HG03196 (cell line): ENCODE measurements around the gene P2RY8.
"Not testable (repeated sequence)": the region's sequence is repeated elsewhere in the genome, so short reads cannot be mapped to it uniquely, and the experiment has no call there.

Source experiments
- ATAC-seq: cut with Tn5 transposase; IDR thresholded peaks from one replicate; pipeline ENCODE4 v1.9.1; 2021; ENCODE audit not compliant: unreplicated experiment

The P2RY8 gene

DNA sequence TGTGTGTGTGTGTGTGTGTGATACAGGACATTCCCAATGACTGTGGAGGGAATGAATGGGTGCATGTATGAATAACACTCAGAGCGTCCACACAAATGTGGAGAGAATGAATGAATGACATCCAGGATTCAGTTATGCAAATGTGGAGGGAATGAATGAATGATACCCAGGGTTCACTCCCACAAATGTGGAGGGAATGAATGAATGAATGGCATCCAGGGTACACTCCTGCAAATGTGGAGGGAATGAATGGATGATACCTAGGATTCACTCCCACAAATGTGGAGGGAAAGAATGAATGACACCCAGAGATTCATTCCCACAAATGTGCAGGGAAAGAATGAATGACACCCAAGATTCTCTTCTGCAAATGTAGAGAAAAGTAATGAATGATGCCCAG, 48.2 kb downstream of the P2RY8 start:
- no peak for ATAC-seq

DNA sequence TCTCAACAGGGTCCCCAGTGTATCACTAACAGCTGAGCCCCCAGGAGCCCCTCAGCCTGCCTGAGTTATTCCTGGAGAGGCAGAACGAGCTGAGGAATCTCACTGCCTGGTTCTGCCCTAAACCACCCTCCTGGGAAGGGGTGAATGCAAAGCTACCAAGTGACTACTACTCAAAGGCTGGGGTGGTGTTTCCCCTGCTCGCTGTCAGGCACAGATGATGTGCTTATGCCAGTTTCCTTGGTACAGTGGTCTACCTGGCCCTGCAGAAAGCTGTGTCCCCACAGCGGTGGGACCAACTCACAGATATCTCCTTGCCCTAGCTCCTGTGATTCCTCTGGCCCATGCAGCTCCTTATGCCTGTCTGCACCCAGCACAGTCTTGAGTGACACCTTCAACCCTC, 48.8 kb downstream of the P2RY8 start:
- no peak for ATAC-seq

GRCh38 chrX:1487401-1487800, 49.6 kb downstream of the P2RY8 start:
- ATAC-seq, result no peak

- no peak for ATAC-seq
Observed at GRCh38 chrX:1486749-1487361, 50.1 kb downstream of the P2RY8 start.

DNA sequence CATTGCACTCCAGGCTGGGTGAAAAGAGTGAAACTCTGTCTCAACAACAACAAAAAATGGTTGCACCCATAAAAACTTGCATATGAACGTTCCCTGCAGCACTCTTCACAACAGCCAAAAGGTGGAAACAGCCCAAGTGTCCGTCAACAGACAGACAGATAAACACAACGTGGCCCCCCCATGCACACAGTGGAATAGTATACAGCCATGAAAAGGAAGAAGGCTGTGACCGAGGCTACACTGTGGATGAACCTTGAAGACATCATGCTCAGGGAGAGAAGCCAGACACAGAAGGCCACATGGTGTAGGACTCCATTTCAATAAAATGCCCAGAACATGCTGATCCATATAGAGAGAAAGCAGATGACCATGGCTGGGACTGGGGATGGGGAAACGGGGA, 50.8 kb downstream of the P2RY8 start:
- no peak for ATAC-seq

DNA sequence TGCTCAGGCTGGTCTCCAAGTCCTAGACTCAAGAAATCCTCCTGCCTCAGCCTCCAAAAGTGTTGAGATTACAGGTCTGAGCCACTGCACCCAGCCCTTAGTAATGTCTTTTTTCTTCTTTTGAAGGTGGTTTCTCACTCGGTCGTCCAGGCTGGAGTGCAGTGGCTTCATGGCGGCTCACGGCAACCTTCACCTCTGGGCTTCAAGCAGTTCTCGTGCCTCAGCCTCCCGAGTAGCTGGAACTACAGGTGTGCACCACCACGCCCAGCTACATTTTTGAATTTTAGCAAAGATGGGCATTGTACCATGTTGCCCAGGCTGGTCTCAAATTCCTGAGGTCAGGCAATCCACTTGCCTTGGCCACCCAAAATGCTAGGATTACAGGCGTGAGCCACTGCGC, 52.0 kb downstream of the P2RY8 start:
- ATAC-seq, result no peak

- no peak for ATAC-seq
Observed at GRCh38 chrX:1484638-1485019, 52.4 kb downstream of the P2RY8 start.

DNA sequence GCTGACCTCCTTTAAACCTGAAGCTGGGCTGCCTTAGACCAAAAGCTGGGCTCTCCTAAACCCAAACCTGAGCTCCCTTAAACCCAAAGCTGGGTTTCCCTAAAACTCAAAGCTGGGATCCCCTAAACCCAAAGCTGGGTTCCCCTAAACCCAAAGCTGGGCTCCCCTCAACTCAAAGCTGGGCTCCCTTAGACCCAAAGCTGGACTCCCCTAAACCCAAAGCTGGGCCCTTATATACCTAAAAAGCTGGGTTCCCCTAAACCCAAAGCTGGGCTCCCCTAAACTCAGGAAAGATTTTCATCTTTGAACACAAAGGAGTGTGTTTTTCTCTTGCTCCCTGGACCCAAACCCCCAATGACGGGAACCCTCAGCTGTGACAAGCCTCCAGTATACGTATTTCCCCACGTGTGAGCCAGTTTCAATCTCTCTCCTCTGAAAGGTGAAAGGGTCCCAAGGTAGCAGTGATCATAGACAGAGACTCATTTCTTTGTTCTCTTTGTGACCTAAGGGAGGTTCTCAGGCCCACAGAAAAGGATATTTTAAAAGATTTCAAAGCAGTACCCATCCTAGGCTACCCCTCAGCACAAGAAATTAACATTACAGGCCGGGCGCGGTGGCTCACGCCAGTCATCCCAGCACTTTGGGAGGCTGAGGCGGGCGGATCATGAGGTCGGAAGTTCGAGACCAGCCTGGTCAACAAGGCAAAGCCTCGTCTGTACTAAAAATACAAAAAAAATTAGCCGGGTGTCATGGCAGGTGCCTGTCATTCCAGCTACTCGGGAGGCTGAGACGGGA, 52.9 kb downstream of the P2RY8 start:
- ATAC-seq, result peak; percentile 42

- not testable (repeated sequence) for ATAC-seq
Observed at GRCh38 chrX:1482530-1482928, 54.5 kb downstream of the P2RY8 start.

GRCh38 chrX:1481636-1482529, 55.1 kb downstream of the P2RY8 start:
- ATAC-seq, result peak; percentile 61

GRCh38 chrX:1480082-1480785, 56.8 kb downstream of the P2RY8 start:
- no peak for ATAC-seq

DNA sequence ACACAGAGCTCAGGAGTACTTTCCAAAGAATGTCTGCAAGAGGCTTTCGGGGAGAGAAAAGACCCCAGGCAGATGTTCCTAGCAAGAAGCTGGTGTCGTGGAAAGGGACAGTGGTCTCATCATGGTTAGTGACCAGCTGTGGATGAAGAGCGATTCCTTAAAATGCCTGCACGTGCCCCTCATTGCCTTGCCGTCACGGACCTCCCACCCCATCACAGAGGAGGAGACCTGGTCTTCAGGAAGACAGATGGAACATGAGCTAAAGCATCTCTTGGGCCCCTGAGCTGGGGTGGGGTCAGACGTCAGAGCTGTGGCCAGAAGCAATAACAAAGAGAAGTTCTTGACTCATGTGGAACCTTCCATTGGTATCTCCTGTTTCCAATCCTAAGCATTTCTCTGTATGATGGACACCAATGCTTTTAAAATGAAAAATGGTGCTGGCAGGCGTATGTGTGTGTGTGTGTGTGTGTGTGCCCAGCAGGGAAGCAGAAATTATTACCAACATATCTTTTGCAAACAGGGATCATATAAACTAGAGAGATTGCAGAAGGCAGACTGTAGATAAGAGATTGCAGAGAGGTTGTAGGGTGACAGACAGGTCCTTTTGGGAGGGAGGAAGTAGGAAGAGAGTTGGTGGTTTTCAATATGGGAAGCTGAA, 59.1 kb downstream of the P2RY8 start:
- no peak for ATAC-seq

DNA sequence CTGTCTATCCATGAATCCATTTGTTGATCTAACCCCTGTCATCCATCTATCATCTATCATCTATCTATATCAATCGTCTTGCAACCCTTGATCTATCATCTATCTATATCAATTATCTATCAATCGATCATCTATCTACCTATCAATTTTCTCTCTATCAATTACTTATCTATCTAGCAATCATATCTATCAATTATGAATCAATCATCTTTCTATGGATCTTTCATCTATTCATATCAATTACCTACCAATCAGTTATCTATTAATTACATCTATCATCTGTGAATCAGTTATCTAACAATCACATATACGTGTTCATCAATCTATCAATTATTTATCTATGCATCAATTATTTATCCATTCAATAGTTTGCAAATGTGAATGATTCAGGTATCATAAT, 59.8 kb downstream of the P2RY8 start:
- ATAC-seq, result no peak

- ATAC-seq, result no peak
Observed at GRCh38 chrX:1476682-1477081, 60.3 kb downstream of the P2RY8 start.

DNA sequence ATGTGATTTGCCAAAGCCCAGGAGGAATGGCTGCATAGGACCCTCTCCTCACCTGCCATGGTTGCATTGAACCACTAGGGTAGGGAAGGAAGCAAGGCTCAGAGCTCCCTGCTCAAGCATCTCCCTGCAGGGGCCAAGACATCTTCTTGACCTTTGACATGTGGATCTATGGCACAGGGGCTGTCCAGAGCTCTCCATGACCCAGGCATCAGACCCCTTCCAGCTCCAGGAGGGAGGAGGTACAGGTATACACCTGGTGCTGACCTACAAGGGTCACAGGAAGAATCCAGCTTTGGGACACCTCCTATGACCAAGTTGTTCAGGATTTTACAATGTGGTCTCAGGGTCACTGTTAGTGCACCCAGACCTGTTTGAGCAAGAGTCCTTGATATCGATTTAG, 61.1 kb downstream of the P2RY8 start:
- ATAC-seq, result no peak

DNA sequence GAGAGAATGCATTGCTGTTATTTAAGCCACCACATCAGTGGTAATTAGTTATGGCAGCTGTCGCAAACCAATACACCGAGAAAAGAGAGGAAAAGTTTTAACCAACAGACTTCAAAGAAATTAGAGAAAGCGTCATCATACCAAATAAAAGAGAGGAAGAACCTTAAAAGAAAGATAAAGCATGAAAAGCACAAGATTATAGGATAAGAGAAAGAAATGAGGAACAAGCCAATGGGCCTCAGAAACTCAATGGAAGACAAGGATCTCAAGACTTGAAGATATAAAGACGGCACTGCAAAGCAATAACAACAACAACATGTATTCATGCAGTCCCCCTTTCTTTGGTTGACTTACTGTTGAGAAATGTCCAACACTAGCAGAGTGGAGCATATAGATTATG, 61.5 kb downstream of the P2RY8 start:
- ATAC-seq, result no peak

DNA sequence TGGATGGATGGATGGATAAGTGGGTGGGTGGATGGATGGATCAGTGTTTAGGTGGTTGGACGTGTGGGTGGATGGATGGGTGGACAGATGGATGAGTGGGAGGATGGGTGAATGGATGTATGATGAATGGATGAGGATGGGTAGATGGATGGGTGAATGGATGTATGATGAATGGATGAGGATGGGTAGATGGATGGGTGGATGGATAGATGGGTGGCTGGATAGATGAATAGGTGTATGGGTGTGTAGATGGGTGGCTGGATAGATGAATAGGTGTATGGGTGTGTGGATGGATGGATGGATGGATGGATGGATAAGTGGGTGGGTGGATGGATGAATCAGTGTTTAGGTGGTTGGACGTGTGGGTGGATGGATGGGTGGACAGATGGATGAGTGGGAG, 62.4 kb downstream of the P2RY8 start:
- ATAC-seq, result not testable (repeated sequence)

DNA sequence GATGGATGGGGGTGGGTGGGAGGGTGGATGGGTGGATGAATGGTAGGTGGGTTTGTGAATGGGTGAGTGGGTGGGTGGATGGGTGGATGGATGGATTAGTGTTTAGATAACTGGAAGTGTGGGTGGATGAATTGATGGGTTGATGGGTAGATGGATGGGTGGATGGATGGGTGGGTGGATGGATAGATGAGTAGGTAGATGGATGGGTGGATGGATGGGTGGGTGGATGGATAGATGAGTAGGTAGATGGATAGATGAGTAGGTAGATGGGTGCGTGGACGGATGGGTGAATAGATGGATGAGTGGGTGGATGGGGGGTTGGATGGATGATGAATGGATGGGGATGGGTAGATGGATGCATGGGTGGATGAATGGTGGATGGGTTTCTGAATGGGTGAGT, 64.0 kb downstream of the P2RY8 start:
- no peak for ATAC-seq

DNA sequence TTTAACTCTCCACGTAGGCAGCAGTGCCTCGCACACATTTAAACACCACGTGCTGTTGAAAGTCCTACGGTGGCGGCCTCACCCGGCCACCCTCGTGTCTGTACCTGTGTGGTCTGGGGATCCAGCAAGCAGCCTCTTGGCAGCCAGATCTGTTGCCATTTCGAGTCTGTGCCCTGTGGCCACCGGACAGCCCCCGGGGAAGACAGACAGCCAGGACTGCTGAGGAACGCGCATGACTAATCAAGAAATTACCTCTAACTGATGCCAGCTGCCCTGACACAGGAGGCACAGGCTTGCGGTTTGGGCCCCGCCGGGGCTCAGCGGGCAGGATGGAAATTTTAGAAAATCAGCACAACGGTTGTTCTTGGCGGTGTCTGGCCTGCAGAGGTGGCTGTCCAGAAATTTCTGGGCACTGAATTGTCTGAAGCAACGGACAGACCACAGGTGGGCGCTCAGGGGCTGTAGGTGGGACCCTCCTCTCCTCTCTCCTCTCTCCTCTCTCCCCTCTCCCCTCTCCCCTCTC, 68.7 kb downstream of the P2RY8 start:
- peak; percentile 71 for ATAC-seq

DNA sequence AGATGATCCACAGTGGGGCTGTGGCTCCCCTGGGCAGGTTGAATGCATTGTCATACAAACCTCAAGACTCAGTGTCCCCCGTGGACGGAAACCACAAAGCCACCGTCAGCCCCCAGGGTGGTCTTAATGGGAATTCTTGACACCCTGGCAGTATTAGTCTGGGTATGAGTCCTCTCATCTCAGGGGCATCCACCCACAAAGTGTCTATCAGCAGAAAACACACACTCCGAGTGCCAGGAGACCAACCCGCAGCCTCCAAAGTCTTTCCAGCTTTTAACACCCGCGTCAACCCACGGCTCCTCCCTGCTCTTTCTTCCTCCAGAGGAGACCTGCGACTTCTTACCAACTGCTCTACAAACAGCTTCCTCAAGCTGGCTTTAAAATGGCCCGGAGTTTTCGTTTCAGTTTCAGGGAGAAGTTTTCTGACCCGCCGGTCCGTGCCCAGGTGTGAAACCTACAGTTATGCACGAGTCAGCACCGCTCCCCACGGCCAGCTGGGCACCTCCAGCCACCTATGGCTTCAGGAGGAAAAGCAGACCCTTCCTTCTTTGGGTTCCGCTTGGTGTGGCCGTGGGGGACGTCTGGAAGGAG, 69.9 kb downstream of the P2RY8 start:
- peak; percentile 44 for ATAC-seq
